ENCODE results near the gene NIPAL4.

GRCh38 chr5:157454273-157454672, 5.7 kb upstream of the NIPAL4 start:
- TF ChIP-seq CTCF (IDR thresholded peaks at IDR 0.05) (no peak), POLR2AphosphoS5 (IDR thresholded peaks at IDR 0.05) (no peak), POLR2A (IDR thresholded peaks at IDR 0.05) (no peak)
